ENCODE data around the gene TMEM120A.

DNA sequence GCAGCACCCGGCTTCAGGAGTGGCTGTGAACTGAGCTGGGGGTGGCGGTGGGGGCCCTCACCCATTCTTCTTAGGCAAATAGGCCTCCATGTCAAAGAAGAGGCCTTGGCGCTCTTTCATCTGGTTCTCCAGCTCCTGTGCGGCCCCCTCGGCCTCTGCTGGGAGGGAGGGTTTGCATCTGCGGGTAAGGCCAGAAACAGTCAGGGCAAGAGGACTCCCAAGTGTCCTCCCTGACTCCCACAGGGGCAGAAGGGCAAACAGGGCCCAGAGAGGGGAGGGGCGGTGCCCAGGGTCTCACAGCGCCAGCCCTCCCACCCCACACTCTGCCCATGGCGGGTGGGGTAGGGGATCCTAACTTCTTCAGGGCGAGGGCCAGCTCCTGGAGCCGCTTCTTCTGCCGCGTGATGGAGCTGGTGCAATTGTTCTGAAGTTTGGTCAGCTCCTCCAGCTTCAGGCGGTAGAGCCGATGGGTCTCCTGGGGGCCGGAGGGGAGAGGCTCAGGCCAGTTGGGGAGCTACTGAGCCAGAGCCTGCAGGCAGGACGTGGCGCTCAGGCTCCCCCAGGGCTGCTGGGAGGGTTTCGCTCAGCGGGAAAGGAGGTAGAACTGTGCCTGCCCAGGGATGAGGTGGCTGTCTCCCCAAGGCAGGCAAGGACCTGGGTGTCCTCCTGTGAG is 2.2 kb downstream of the TMEM120A start:
- TF ChIP-seq CTCF (IDR thresholded peaks at IDR 0.05), result no peak
- TF ChIP-seq POLR2A (IDR thresholded peaks at IDR 0.05), result no peak

Measured in gastroesophageal sphincter (tissue), 3 donors.